ENCODE measurements around the gene DOCK2.

The DOCK2 gene

GRCh38 chr5:170008376-170008775 is 371.3 kb downstream of the DOCK2 start:
- no peak for DNase-seq

- no peak for DNase-seq
Observed at GRCh38 chr5:170010595-170010994, 373.5 kb downstream of the DOCK2 start.

GRCh38 chr5:170011751-170012150 is 374.7 kb downstream of the DOCK2 start:
- no peak for DNase-seq

GRCh38 chr5:170012622-170013021 is 375.5 kb downstream of the DOCK2 start:
- DNase-seq = no peak

- no peak for DNase-seq
Observed at GRCh38 chr5:170020423-170020822, 383.3 kb downstream of the DOCK2 start.

- no peak for DNase-seq
Observed at GRCh38 chr5:170021506-170021905, 384.4 kb downstream of the DOCK2 start.

- no peak for DNase-seq
Observed at GRCh38 chr5:170025853-170026252, 388.8 kb downstream of the DOCK2 start.

GRCh38 chr5:170028124-170028523 is 391.0 kb downstream of the DOCK2 start:
- no peak for DNase-seq

- DNase-seq = no peak
Observed at GRCh38 chr5:170034231-170034630, 397.2 kb downstream of the DOCK2 start.

GRCh38 chr5:170038241-170038640 is 401.2 kb downstream of the DOCK2 start:
- DNase-seq = no peak

GRCh38 chr5:170039830-170040229 is 402.8 kb downstream of the DOCK2 start:
- no peak for DNase-seq

- no peak for DNase-seq
Observed at GRCh38 chr5:170046241-170046640, 409.2 kb downstream of the DOCK2 start.

GRCh38 chr5:170049713-170050112 is 412.6 kb downstream of the DOCK2 start:
- DNase-seq = no peak

GRCh38 chr5:170053896-170054295 is 416.8 kb downstream of the DOCK2 start:
- DNase-seq = no peak

- DNase-seq = no peak
Observed at GRCh38 chr5:170055606-170056005, 418.5 kb downstream of the DOCK2 start.

- DNase-seq = no peak
Observed at GRCh38 chr5:170056561-170057267, 419.6 kb downstream of the DOCK2 start.

GRCh38 chr5:170057311-170057710 is 420.2 kb downstream of the DOCK2 start:
- no peak for DNase-seq

- DNase-seq = no peak
Observed at GRCh38 chr5:170059221-170059620, 422.1 kb downstream of the DOCK2 start.

- DNase-seq = no peak
Observed at GRCh38 chr5:170067152-170067551, 430.1 kb downstream of the DOCK2 start.

- no peak for DNase-seq
Observed at GRCh38 chr5:170067574-170068170, 430.6 kb downstream of the DOCK2 start.

- DNase-seq = no peak
Observed at GRCh38 chr5:170069512-170069911, 432.4 kb downstream of the DOCK2 start.

- no peak for DNase-seq
Observed at GRCh38 chr5:170070556-170071412, 433.7 kb downstream of the DOCK2 start.

- no peak for DNase-seq
Observed at GRCh38 chr5:170071748-170072147, 434.7 kb downstream of the DOCK2 start.

GRCh38 chr5:170075696-170076095 is 438.6 kb downstream of the DOCK2 start:
- no peak for DNase-seq

Measured in activated T-cell treated with anti-CD3 and anti-CD28 coated beads, Interleukin-2, amount 50 U/mL, for 1 hour (primary cell).